ENCODE data around the gene PRTFDC1. TPM values are rescaled to one million over a fixed set of nuclear protein-coding genes. Genes with fewer than 3 reads are reported as not detected.

The PRTFDC1 gene
- total RNA-seq, 1 experiment from 2014 or later = not detected

DNA sequence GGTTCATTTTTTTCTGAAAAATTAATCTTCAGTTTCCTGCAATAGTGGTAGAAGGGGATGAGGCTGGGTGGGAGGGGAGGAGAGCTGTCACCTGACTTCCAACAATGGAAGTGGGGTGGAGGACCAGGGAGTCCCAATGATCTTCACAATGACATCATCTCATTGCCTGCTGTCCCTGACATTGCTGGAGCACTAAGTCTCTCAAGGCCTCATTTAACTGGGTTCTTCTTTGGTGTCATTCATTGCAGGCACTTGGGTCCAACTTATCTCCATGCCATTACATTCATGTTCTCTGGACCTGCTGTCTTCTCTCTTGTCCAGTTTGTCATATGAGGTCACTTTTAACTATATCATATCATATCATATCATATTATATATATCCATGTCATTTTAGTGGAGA, 34.4 kb downstream of the PRTFDC1 start:
- DNase-seq (ENCODE audit: low read depth, low spot score) = no peak
- H3K9me2 ChIP-seq (ENCODE audit: insufficient read depth) = no peaks in the 10 kb centered on the region
- no TSS peak for BruUV-seq (replicated peaks)
- H4K20me1 ChIP-seq (ENCODE audit: insufficient read depth) = no peaks in the 10 kb centered on the region
- H3K27me3 ChIP-seq (ENCODE audit: insufficient read depth, low read length) = no peaks in the 10 kb centered on the region
- TF ChIP-seq SIN3A (IDR thresholded peaks at IDR 0.05; ENCODE audit: low read depth) (no peak), MAX (IDR thresholded peaks at IDR 0.05) (no peak), ELF1 (IDR thresholded peaks at IDR 0.05; ENCODE audit: borderline replicate concordance, low read depth) (no peak), POLR2AphosphoS5 (IDR thresholded peaks at IDR 0.05; ENCODE audit: low read depth, low read length) (no peak), ZNF274 (IDR thresholded peaks at IDR 0.05; ENCODE audit: low read depth, low read length) (no peak), ATF3 (IDR thresholded peaks at IDR 0.05) (no peak), TCF7L2 (IDR thresholded peaks at IDR 0.05; ENCODE audit: borderline replicate concordance, extremely low read depth, insufficient read depth, insufficient read length) (no peak), CBX3 (IDR thresholded peaks at IDR 0.05; ENCODE audit: low read depth) (no peak), ZBTB33 (IDR thresholded peaks at IDR 0.05; ENCODE audit: extremely low read depth, insufficient replicate concordance, low read length) (no peak), FOSL1 (IDR thresholded peaks at IDR 0.05; ENCODE audit: low read depth) (no peak), EZH2 (IDR thresholded peaks at IDR 0.05) (no peak), RAD21 (IDR thresholded peaks at IDR 0.05; ENCODE audit: low read depth) (no peak), EZH2phosphoT487 (IDR thresholded peaks at IDR 0.05; ENCODE audit: borderline replicate concordance) (no peak), CEBPB (IDR thresholded peaks at IDR 0.05; ENCODE audit: low read depth) (no peak), POLR2A (IDR thresholded peaks at IDR 0.05; ENCODE audit: borderline replicate concordance, extremely low read depth, insufficient read depth, insufficient read length) (no peak), REST (IDR thresholded peaks at IDR 0.05; ENCODE audit: low read depth) (no peak)
- TF ChIP-seq, protein P1, sequence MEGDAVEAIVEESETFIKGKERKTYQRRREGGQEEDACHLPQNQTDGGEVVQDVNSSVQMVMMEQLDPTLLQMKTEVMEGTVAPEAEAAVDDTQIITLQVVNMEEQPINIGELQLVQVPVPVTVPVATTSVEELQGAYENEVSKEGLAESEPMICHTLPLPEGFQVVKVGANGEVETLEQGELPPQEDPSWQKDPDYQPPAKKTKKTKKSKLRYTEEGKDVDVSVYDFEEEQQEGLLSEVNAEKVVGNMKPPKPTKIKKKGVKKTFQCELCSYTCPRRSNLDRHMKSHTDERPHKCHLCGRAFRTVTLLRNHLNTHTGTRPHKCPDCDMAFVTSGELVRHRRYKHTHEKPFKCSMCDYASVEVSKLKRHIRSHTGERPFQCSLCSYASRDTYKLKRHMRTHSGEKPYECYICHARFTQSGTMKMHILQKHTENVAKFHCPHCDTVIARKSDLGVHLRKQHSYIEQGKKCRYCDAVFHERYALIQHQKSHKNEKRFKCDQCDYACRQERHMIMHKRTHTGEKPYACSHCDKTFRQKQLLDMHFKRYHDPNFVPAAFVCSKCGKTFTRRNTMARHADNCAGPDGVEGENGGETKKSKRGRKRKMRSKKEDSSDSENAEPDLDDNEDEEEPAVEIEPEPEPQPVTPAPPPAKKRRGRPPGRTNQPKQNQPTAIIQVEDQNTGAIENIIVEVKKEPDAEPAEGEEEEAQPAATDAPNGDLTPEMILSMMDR (IDR thresholded peaks at IDR 0.05 in 2 of 3, conservative IDR thresholded peaks at IDR 0.05 in 1 of 3; ENCODE audit: borderline replicate concordance in 1 of 3, insufficient read depth in 1 of 3, low read depth in 2 of 3, low read length in 2 of 3) = no peak
- H3K79me2 ChIP-seq (ENCODE audit: insufficient read depth, low read length) = no peaks in the 10 kb centered on the region
- CTCF ChIA-PET = no interaction called here
- H3K4me1 ChIP-seq (ENCODE audit: control insufficient read depth in 1 of 2, insufficient read depth in 2 of 2, low read length in 2 of 2) = peaks cover 6 to 14% of the 10 kb centered on the region in 2 experiments; a peak in 3 of 4 replicates
- RAD21 ChIA-PET (ENCODE audit: low non-redundant PET in 1 of 2, low total read pairs in 2 of 2, uncharacterized antibody in 2 of 2, unreplicated experiment in 2 of 2) = no interaction called here
- no peak overlapping the region for H3K4me2 ChIP-seq (ENCODE audit: low read length)
- no peak overlapping the region for H3K4me3 ChIP-seq (replicated peaks in 1 of 2; ENCODE audit: low read depth in 1 of 2, low read length in 2 of 2)
- POLR2A ChIA-PET = no interaction called here
- H3K9ac ChIP-seq (ENCODE audit: low read length) = no peak overlapping the region
- no peak overlapping the region for H3K27ac ChIP-seq (ENCODE audit: low read depth, low read length)
- H3K9me3 ChIP-seq (ENCODE audit: control insufficient read depth in 1 of 2, insufficient read depth in 1 of 2, low read depth in 1 of 2, low read length in 2 of 2) = no peaks in the 10 kb centered on the region
- intact Hi-C loops (cut with micrococcal nuclease) = no loop called here
- no peak overlapping the region for H2AFZ ChIP-seq (ENCODE audit: low read depth, low read length, poor library complexity, severe bottlenecking)
- no peak for ATAC-seq
- H3K36me3 ChIP-seq (ENCODE audit: control insufficient read depth in 1 of 2, insufficient read depth in 2 of 2, low read length in 2 of 2) = no peaks in the 10 kb centered on the region

Data from HCT116 (cell line).